Stimulated activated naive CD8-positive, alpha-beta T cell treated with anti-CD3 and anti-CD28 coated beads, Interleukin-15, Interleukin-2, amounts not matched to agents 100 ng/mL and 50 ng/mL, for 24 hours (primary cell): ENCODE data around the gene UTP4.

ENCODE experiments used
- H3K27ac Mint-ChIP-seq: one replicate; pipeline ENCODE4 v1.8.0; 2021; ENCODE audit warnings: mild to moderate bottlenecking, mixed read lengths
- H3K27me3 Mint-ChIP-seq: one replicate; pipeline ENCODE4 v1.8.0; 2021; ENCODE audit warnings: mixed read lengths
- H3K36me3 Mint-ChIP-seq: one replicate; pipeline ENCODE4 v1.8.0; 2021; ENCODE audit warnings: low read depth, mixed read lengths
- H3K4me1 Mint-ChIP-seq: one replicate; pipeline ENCODE4 v1.8.0; 2021; ENCODE audit warnings: low read depth, mixed read lengths
- H3K4me3 Mint-ChIP-seq: one replicate; pipeline ENCODE4 v1.8.0; 2021; ENCODE audit warnings: mild to moderate bottlenecking, mixed read lengths
- H3K9me3 Mint-ChIP-seq: one replicate; pipeline ENCODE4 v1.8.0; 2021; ENCODE audit warnings: mixed read lengths

Gene UTP4

GRCh38 chr16:69191136-69191535 lies 58.7 kb downstream of the UTP4 start:
- no peaks in the 10 kb centered on the region for H3K27me3 Mint-ChIP-seq

GRCh38 chr16:69193855-69194254 lies 61.4 kb downstream of the UTP4 start:
- H3K27ac Mint-ChIP-seq, result no peak overlapping the region
- H3K36me3 Mint-ChIP-seq, result peaks cover 5% of the 10 kb centered on the region
- no peaks in the 10 kb centered on the region for H3K9me3 Mint-ChIP-seq
- no peak overlapping the region for H3K4me3 Mint-ChIP-seq
- peaks cover 34% of the 10 kb centered on the region for H3K4me1 Mint-ChIP-seq
- no peaks in the 10 kb centered on the region for H3K27me3 Mint-ChIP-seq

More at GRCh38 chr16:69191136-69191535, 58.7 kb downstream of the UTP4 start:
- Mint-ChIP-seq H3K4me3 (no peak overlapping the region), H3K36me3 (peaks cover 5% of the 10 kb centered on the region), H3K9me3 (no peaks in the 10 kb centered on the region), H3K27ac (no peak overlapping the region), H3K4me1 (peaks cover 40% of the 10 kb centered on the region)

- peaks cover 28% of the 10 kb centered on the region for H3K4me1 Mint-ChIP-seq
- no peaks in the 10 kb centered on the region for H3K9me3 Mint-ChIP-seq
- no peak overlapping the region for H3K27ac Mint-ChIP-seq
- no peak overlapping the region for H3K4me3 Mint-ChIP-seq
- H3K27me3 Mint-ChIP-seq, result no peaks in the 10 kb centered on the region
- peaks cover 5% of the 10 kb centered on the region for H3K36me3 Mint-ChIP-seq
Observed at GRCh38 chr16:69194488-69194887, 62.0 kb downstream of the UTP4 start.

GRCh38 chr16:69195369-69196029 lies 63.0 kb downstream of the UTP4 start:
- Mint-ChIP-seq H3K9me3 (no peaks in the 10 kb centered on the region), H3K27ac (no peak overlapping the region), H3K4me3 (no peak overlapping the region), H3K36me3 (peaks cover 5% of the 10 kb centered on the region), H3K4me1 (peaks cover 18% of the 10 kb centered on the region), H3K27me3 (no peaks in the 10 kb centered on the region)

- H3K27ac Mint-ChIP-seq, result no peak overlapping the region
- peaks cover 11% of the 10 kb centered on the region for H3K4me1 Mint-ChIP-seq
Observed at GRCh38 chr16:69197573-69197972, 65.1 kb downstream of the UTP4 start.

GRCh38 chr16:69199382-69199781 lies 66.9 kb downstream of the UTP4 start:
- H3K27me3 Mint-ChIP-seq, result no peaks in the 10 kb centered on the region
- peaks cover 17% of the 10 kb centered on the region for H3K4me1 Mint-ChIP-seq
- H3K4me3 Mint-ChIP-seq, result no peak overlapping the region
- no peaks in the 10 kb centered on the region for H3K9me3 Mint-ChIP-seq
- H3K27ac Mint-ChIP-seq, result no peak overlapping the region
- H3K36me3 Mint-ChIP-seq, result no peaks in the 10 kb centered on the region

More at GRCh38 chr16:69197573-69197972, 65.1 kb downstream of the UTP4 start:
- no peaks in the 10 kb centered on the region for H3K27me3 Mint-ChIP-seq
- H3K4me3 Mint-ChIP-seq, result no peak overlapping the region
- H3K9me3 Mint-ChIP-seq, result no peaks in the 10 kb centered on the region
- H3K36me3 Mint-ChIP-seq, result no peaks in the 10 kb centered on the region

- no peaks in the 10 kb centered on the region for H3K36me3 Mint-ChIP-seq
- H3K9me3 Mint-ChIP-seq, result no peaks in the 10 kb centered on the region
- H3K27ac Mint-ChIP-seq, result no peak overlapping the region
- H3K4me1 Mint-ChIP-seq, result peaks cover 28% of the 10 kb centered on the region
- H3K27me3 Mint-ChIP-seq, result no peaks in the 10 kb centered on the region
- H3K4me3 Mint-ChIP-seq, result no peak overlapping the region
Observed at GRCh38 chr16:69201291-69201690, 68.8 kb downstream of the UTP4 start.

GRCh38 chr16:69201787-69202186 lies 69.3 kb downstream of the UTP4 start:
- Mint-ChIP-seq H3K4me3 (no peak overlapping the region), H3K9me3 (no peaks in the 10 kb centered on the region), H3K27ac (no peak overlapping the region)

GRCh38 chr16:69204172-69204571 lies 71.7 kb downstream of the UTP4 start:
- Mint-ChIP-seq H3K9me3 (no peaks in the 10 kb centered on the region), H3K27ac (peak overlapping the region; percentile 75), H3K36me3 (peaks cover under 1% of the 10 kb centered on the region), H3K4me1 (peaks cover 17% of the 10 kb centered on the region), H3K4me3 (peak overlapping the region; percentile 8), H3K27me3 (no peaks in the 10 kb centered on the region)

More at GRCh38 chr16:69201787-69202186, 69.3 kb downstream of the UTP4 start:
- peaks cover 25% of the 10 kb centered on the region for H3K4me1 Mint-ChIP-seq
- no peaks in the 10 kb centered on the region for H3K27me3 Mint-ChIP-seq
- H3K36me3 Mint-ChIP-seq, result no peaks in the 10 kb centered on the region

GRCh38 chr16:69209735-69210134 lies 77.3 kb downstream of the UTP4 start:
- Mint-ChIP-seq H3K27me3 (no peaks in the 10 kb centered on the region), H3K27ac (no peak overlapping the region), H3K4me1 (peaks cover 8% of the 10 kb centered on the region), H3K9me3 (no peaks in the 10 kb centered on the region), H3K36me3 (peaks cover 5% of the 10 kb centered on the region), H3K4me3 (no peak overlapping the region)

- Mint-ChIP-seq H3K4me3 (no peak overlapping the region), H3K4me1 (peaks cover 4% of the 10 kb centered on the region), H3K9me3 (no peaks in the 10 kb centered on the region), H3K36me3 (no peaks in the 10 kb centered on the region), H3K27me3 (no peaks in the 10 kb centered on the region), H3K27ac (no peak overlapping the region)
Observed at GRCh38 chr16:69217433-69217832, 85.0 kb downstream of the UTP4 start.
